Measurements from ENCODE around the gene EPHB3.

EPHB3 gene

GRCh38 chr3:184574515-184575417 is 13.2 kb downstream of the EPHB3 start:
- DNase-seq, result no peak
- intact Hi-C loops (cut with DNase I), result no loop called here

- no peak for DNase-seq
- intact Hi-C loops (cut with DNase I), result no loop called here
These were observed 14.1 kb downstream of the EPHB3 start for GRCh38 chr3:184575701-184576100.

DNA sequence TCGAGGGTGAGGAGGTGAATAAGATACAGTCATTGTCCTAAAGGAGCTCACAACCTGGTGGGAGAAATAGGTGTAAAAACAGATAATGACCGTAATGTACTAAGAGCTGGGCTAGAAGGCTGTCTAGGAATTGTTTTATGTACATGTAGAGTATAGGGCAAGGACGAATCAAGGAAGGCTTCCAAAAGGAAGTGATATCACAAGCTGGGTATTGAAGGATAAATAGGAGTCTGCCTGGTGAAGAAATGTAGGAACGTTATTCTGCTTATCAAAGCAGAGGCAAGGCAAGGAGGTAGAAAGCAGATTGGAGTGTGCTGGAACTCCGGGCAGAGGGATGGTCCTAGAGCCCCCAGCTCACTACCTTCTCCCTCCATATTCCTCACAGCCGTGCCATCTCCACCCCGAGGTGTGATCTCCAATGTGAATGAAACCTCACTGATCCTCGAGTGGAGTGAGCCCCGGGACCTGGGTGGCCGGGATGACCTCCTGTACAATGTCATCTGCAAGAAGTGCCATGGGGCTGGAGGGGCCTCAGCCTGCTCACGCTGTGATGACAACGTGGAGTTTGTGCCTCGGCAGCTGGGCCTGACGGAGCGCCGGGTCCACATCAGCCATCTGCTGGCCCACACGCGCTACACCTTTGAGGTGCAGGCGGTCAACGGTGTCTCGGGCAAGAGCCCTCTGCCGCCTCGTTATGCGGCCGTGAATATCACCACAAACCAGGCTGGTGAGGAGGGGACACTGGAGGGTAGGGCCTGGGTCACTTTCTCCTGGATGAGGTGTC is 15.1 kb downstream of the EPHB3 start:
- intact Hi-C loops (cut with DNase I), result no loop called here
- DNase-seq, result no peak

- intact Hi-C loops (cut with DNase I), result no loop called here
- no peak for DNase-seq
These were observed 16.0 kb downstream of the EPHB3 start for GRCh38 chr3:184577546-184577945.

GRCh38 chr3:184578218-184578617 is 16.6 kb downstream of the EPHB3 start:
- intact Hi-C loops (cut with DNase I), result no loop called here
- no peak for DNase-seq

- intact Hi-C loops (cut with DNase I), result no loop called here
- DNase-seq, result no peak
These were observed 17.2 kb downstream of the EPHB3 start for GRCh38 chr3:184578822-184579221.

- intact Hi-C loops (cut with DNase I), result no loop called here
- no peak for DNase-seq
These were observed 17.9 kb downstream of the EPHB3 start for GRCh38 chr3:184579513-184579912.

GRCh38 chr3:184580376-184580775 is 18.8 kb downstream of the EPHB3 start:
- intact Hi-C loops (cut with DNase I), result no loop called here

DNA sequence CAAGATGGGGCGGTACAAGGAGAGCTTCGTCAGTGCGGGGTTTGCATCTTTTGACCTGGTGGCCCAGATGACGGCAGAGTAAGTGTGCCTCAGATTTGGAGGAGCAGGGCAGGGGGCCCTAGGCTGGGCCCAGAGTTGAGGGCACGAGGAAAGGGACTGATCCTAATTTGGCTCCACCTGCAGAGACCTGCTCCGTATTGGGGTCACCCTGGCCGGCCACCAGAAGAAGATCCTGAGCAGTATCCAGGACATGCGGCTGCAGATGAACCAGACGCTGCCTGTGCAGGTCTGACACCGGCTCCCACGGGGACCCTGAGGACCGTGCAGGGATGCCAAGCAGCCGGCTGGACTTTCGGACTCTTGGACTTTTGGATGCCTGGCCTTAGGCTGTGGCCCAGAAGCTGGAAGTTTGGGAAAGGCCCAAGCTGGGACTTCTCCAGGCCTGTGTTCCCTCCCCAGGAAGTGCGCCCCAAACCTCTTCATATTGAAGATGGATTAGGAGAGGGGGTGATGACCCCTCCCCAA is 19.8 kb downstream of the EPHB3 start:
- no peak for DNase-seq
- intact Hi-C loops (cut with DNase I), result no loop called here

More at GRCh38 chr3:184580376-184580775, 18.8 kb downstream of the EPHB3 start:
- no peak for DNase-seq

DNA sequence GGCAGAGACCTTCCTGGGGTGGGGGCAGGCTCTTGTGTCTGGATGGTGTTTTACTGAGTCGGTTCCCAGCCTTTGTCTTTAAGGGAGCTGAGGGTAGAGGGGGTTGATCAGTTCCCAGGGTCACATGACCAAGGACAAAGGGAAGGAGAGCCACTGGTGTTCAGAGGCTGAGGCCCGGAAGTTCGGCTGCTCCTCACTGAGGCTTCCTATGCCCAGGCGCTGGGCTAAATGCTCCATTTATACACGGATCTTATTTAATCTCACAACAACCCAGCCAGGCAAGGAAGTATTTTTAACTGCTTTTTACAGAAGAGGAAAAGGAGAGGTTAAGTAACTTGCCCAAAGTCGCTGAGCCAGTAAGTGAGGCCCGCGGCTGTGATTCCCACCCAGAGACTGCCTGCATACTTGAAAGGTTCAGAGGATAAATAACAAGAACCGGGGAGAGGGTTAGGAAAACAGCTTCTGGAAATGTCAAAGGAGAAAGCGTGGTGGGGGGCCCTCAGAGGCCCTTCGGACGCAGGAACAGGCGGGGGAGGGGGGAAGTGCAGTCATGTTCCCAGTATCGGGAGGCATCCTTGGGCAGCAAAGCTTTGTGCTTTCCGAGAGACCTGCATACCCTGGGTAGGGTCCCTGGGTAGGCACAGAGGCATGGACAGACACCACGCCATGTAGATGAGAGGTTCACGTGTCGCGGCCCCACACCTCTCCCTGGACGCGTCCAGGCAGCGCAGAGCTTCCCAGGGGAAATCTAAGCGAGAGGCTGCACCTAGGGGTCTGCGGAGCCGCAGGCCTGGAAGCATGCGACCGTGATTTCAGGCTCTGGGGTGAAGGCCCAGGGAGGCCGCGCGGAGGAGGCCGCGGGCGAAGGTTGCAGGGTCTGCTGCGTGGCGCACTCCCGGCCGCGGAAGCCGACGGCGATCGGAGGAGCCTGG is 21.3 kb downstream of the EPHB3 start:
- peak in 37 of 42 donors; percentile 33 to 83 (median 58) for DNase-seq
- intact Hi-C loops (cut with DNase I), result no loop called here

DNA sequence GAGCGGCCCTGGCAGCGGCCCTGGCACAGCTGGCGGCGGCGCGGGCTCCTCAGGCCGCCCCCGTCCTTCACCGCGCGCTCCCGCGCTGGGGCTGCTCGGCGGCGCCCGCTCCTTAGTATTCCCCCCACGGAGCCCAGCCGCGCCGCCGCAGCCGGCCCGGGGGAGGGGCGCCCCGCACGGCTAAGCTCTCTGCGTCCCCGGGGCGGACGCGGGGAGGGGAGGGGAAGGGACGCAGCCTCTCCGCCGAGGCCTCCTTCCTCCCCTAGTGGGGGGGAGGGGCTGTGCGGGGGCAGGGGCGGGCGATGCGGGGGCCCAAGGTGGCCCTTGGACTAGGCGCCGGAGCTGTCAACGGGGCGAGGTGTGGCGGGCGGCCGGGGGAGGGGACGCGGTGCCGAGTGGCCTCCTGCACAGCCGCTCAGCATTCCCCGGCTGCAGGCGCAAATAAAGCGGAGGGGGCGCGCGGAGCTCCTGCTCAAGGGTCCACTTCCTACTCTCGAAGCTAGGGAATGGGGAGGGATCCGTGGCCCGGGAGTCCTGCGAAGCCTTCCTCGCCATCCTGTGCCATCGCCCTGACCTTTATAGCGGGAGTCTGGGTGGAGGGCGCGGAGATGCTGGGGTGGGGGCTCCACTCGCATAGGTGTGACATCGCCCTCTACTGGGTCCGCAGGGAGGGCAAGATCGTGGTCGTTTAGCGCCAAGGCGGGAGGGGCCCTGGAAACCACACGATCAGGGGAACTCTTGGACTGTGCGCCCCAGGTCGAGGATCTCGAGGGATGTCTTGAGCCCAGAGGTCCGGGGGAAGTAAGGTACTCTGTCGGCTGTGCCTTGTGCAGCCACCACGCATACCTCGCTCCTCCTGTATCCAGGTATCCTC is 22.2 kb downstream of the EPHB3 start:
- intact Hi-C loops (cut with DNase I), result no loop called here
- DNase-seq, result peak; percentile 48 to 92 (median 81)

DNA sequence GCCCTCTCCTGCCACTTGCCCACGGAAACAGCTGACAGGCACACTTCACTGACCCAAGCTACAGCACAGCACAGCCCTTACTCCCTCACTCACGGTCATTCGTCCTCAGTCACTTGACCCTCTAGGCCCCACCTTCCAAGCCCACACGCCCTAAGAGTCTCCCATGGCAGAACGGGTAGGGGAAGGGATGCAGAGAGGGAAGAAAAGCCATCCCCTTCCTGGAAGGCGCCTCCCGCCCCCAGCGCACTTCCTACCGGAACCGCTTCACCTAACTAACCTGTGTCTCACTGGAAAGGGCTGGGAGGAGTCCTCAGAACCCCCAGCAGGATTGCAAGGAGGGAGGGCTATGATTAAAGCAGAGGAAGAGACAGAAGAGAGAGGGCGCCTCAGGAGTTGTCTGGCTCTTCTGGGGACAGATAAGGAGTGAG is 22.9 kb downstream of the EPHB3 start:
- intact Hi-C loops (cut with DNase I), result no loop called here
- DNase-seq, result no peak

GRCh38 chr3:184585545-184585944 is 24.0 kb downstream of the EPHB3 start:
- intact Hi-C loops (cut with DNase I), result no loop called here

DNA sequence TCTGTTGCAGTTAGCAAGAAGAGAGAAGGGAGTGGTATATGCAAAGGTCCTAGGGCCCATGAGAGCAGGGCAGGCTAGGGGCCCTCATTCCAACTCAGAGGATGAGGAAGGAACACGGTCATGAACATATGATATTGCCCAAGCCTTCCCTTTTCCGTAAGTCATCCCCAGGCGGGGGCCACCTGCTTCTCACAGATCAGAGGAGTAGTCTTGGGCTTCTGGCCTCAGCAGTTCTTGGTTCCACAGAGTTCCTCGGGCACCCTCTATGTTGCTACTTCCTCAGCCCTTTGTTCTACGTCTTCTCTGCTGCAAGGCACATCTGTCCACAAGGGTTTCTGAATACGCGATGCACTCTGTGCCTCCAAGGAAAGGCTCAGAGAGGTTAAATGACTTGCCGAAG is 25.3 kb downstream of the EPHB3 start:
- intact Hi-C loops (cut with DNase I), result no loop called here
- DNase-seq, result no peak

More at GRCh38 chr3:184585545-184585944, 24.0 kb downstream of the EPHB3 start:
- DNase-seq, result no peak

DNA sequence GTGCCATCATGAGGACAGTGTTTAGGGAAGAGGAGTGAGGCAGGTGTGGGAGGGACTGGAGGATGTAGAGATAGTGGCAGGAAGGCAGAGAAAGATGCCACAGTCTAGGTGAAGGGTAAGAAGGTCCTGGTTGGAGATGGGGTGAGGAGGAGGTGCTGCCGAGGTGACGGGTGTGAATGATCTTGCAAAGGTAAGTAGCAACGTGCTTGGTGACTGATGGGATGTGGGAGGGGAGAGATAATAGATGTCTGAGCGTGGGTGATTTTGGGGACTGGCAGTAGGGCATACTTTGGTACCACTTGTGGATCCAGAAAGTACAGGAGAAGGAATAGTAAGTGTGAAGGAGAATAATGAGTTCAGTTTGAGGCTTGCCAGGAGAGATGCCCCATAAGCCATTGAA is 27.2 kb downstream of the EPHB3 start:
- peak in 8 of 42 donors; percentile 23 to 65 (median 51) for DNase-seq
- intact Hi-C loops (cut with DNase I), result no loop called here

DNA sequence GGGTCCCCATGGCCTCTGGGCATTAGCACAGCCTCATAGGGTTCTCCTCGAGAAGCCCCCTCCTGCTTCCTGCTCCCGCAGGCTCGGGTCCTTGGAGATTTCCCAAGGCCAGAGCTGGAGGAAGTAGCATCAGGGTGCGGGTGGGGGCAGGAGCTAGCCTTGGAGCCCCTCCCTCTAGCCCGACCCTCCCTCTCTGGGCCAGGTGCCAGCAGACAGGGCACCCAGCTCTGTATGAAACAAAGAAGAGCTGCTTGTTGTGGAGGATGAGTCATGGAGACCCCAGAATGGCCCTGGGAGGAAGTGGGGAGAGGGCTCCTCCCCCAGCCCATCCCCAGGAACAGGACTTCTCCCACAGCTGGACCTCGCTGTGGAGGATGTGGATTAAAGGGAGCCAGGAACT is 29.2 kb downstream of the EPHB3 start:
- DNase-seq, result no peak

GRCh38 chr3:184591789-184592188 is 30.2 kb downstream of the EPHB3 start:
- DNase-seq, result no peak
- intact Hi-C loops (cut with DNase I), result no loop called here

More for the DNA sequence above, 29.2 kb downstream of the EPHB3 start:
- intact Hi-C loops (cut with DNase I), result no loop called here

Measured in head of caudate nucleus (tissue), 42 donors.